ENCODE measurements around the gene ATXN7.

GRCh38 chr3:63864965-63865327, 1.3 kb downstream of the ATXN7 start:
- no peak for TF ChIP-seq FOXP1 (IDR thresholded peaks at IDR 0.05)
- TF ChIP-seq FOXP1 (CRISPR knock-in tag; IDR thresholded peaks at IDR 0.05): no peak
- no peak for TF ChIP-seq HINFP (CRISPR knock-in tag; IDR thresholded peaks at IDR 0.05; ENCODE audit: low read depth)
- TF ChIP-seq GTF2F1 (IDR thresholded peaks at IDR 0.05; ENCODE audit: low read length): no peak
- TF ChIP-seq ZFY (CRISPR knock-in tag; IDR thresholded peaks at IDR 0.05): no peak

Measured in HepG2 (cell line).